Suprapubic skin (tissue), 4 donors: ENCODE results near the gene C19orf38.

ENCODE experiments used
- CTCF ChIP-seq, 2 donors: fragments of 200-600 bp in 1 of 2; fragments of 450-650 bp in 1 of 2; sonication (generic) in 1 of 2; IDR thresholded peaks; one replicate each; pipeline ENCODE4 v1.5.1; 2016 to 2019; ENCODE audit warnings: antibody characterized with exemption in 2 of 2, mild to moderate bottlenecking in 1 of 2, moderate library complexity in 1 of 2
- POLR2A ChIP-seq, 2 donors: fragments of 450-650 bp; IDR thresholded peaks; one replicate each; pipeline ENCODE4 v1.6.1; 2017; ENCODE audit warnings: antibody characterized with exemption in 2 of 2, mild to moderate bottlenecking in 2 of 2, moderate library complexity in 2 of 2
- POLR2AphosphoS5 ChIP-seq, 3 donors: sonication (generic); formaldehyde crosslinking; IDR thresholded peaks; one replicate each; pipeline ENCODE4 v1.6.1; 2017; ENCODE audit warnings: antibody characterized with exemption in 3 of 3

GRCh38 chr19:10823690-10824089, 24.5 kb upstream of the C19orf38 start:
- TF ChIP-seq CTCF (IDR thresholded peaks at IDR 0.05), result no peak
- TF ChIP-seq POLR2A (IDR thresholded peaks at IDR 0.05), result no peak
- TF ChIP-seq POLR2AphosphoS5 (IDR thresholded peaks at IDR 0.05), result no peak
